HCT116 (cell line): ENCODE data around the gene CREB3L1. TPM values are rescaled to one million over a fixed set of nuclear protein-coding genes. Genes with fewer than 3 reads are reported as not detected.

Experiments used
- ATAC-seq: fragments of 200-7000 bp; cut with Tn5 transposase; 2 replicates; pipeline ENCODE4 v1.9.1; 2020; ENCODE audit warnings: mild to moderate bottlenecking, moderate library complexity
- BruUV-seq: library from RNA; stranded (reverse); fragments of 400-500 nt; replicated peaks from 2 replicates; lab custom pipeline; 2021; lab: Mats Ljungman, UMichigan
- CTCF ChIA-PET: fragments of 300-600 bp; sonication (Branson Sonifier 250); formaldehyde crosslinking; loops from one replicate; lab custom pipeline; 2021; ENCODE audit warnings: antibody characterized with exemption; lab: Charles Lee
- POLR2A ChIA-PET: fragments of 300-600, 350-600 bp; sonication (Branson Sonifier 250); formaldehyde crosslinking; loops from one replicate; lab custom pipeline; 2021; ENCODE audit warnings: antibody characterized with exemption; lab: Charles Lee
- RAD21 ChIA-PET, 2 experiments: fragments of 300-600 bp; sonication (Branson Sonifier 250); formaldehyde crosslinking; loops; one replicate each; lab custom pipeline; 2023; ENCODE audit warnings: low total read pairs in 2 of 2; ENCODE audit not compliant: uncharacterized antibody in 2 of 2, unreplicated experiment in 2 of 2, low non-redundant PET in 1 of 2; lab: Charles Lee
- DNase-seq: peaks from one replicate; pipeline ENCODE4 v3.0.0-alpha.2; 2010; ENCODE audit warnings: low read depth, low spot score
- H2AFZ ChIP-seq: fragments of 200-600 bp; shearing (Covaris generic), sonication (generic); 2 replicates; pipeline ENCODE4 v1.6.1; 2017; ENCODE audit warnings: low read depth, mixed run types, mixed read lengths, antibody characterized with exemption, low read length; ENCODE audit not compliant: poor library complexity, severe bottlenecking
- H3K27ac ChIP-seq: 2 replicates; pipeline ENCODE4 v1.5.1; 2012; ENCODE audit warnings: low read depth, low read length
- H3K27me3 ChIP-seq: fragments of 200-600 bp; sonication (generic); 2 replicates; pipeline ENCODE4 v1.6.1; 2016; ENCODE audit warnings: mixed run types, low read length, mixed read lengths; ENCODE audit not compliant: insufficient read depth
- H3K36me3 ChIP-seq, 2 experiments: fragments of 200-500 bp in 1 of 2; fragments of 200-600 bp in 1 of 2; sonication (Bioruptor generic) in 1 of 2; sonication (generic) in 1 of 2; 2 replicates each; pipeline versions ENCODE4 v1.5.1 to v1.6.1; 2014 to 2016; ENCODE audit warnings: low read length in 2 of 2, inconsistent platforms in 1 of 2, mixed read lengths in 1 of 2, mixed run types in 1 of 2; ENCODE audit not compliant: insufficient read depth in 2 of 2, control insufficient read depth in 1 of 2
- H3K4me1 ChIP-seq, 2 experiments: fragments of 200-600 bp in 1 of 2; sonication (generic) in 1 of 2; 2 replicates each; pipeline versions ENCODE4 v1.5.1 to v1.6.1; 2012 to 2017; ENCODE audit warnings: low read length in 2 of 2, inconsistent platforms in 1 of 2, mild to moderate bottlenecking in 1 of 2, mixed read lengths in 1 of 2, mixed run types in 1 of 2, moderate library complexity in 1 of 2; ENCODE audit not compliant: insufficient read depth in 2 of 2, control insufficient read depth in 1 of 2
- H3K4me2 ChIP-seq: fragments of 200-600 bp; sonication (generic); 2 replicates; pipeline ENCODE4 v1.6.1; 2017; ENCODE audit warnings: mixed run types, low read length, mixed read lengths
- H3K4me3 ChIP-seq, 2 experiments: fragments of 200-600 bp in 1 of 2; sonication (generic) in 1 of 2; replicated peaks in 1 of 2; 2 replicates each; pipeline ENCODE4 v1.5.1; 2011 to 2016; ENCODE audit warnings: low read length in 2 of 2, control low read depth in 1 of 2, low read depth in 1 of 2, mild to moderate bottlenecking in 1 of 2, mixed read lengths in 1 of 2, mixed run types in 1 of 2
- H3K79me2 ChIP-seq: fragments of 200-600 bp; sonication (generic); 2 replicates; pipeline ENCODE4 v1.6.1; 2017; ENCODE audit warnings: mild to moderate bottlenecking, mixed run types, low read length, moderate library complexity, mixed read lengths; ENCODE audit not compliant: insufficient read depth
- H3K9ac ChIP-seq: fragments of 200-600 bp; sonication (generic); 2 replicates; pipeline ENCODE4 v1.6.1; 2016; ENCODE audit warnings: low read length, mixed read lengths
- H3K9me2 ChIP-seq: fragments of 200-600 bp; sonication (generic), shearing (Covaris generic); 2 replicates; pipeline ENCODE4 v1.6.1; 2017; ENCODE audit warnings: mixed run types, mild to moderate bottlenecking, moderate library complexity; ENCODE audit not compliant: insufficient read depth
- H3K9me3 ChIP-seq, 2 experiments: fragments of 200-500 bp in 1 of 2; fragments of 200-600 bp in 1 of 2; sonication (Bioruptor generic) in 1 of 2; sonication (generic) in 1 of 2; 2 replicates each; pipeline ENCODE4 v1.6.1; 2014 to 2017; ENCODE audit warnings: low read length in 2 of 2, mixed read lengths in 2 of 2, inconsistent platforms in 1 of 2, low read depth in 1 of 2, mild to moderate bottlenecking in 1 of 2, mixed run types in 1 of 2, moderate library complexity in 1 of 2; ENCODE audit not compliant: control insufficient read depth in 1 of 2, insufficient read depth in 1 of 2
- H4K20me1 ChIP-seq: fragments of 200-600 bp; sonication (generic), shearing (Covaris generic); 2 replicates; pipeline ENCODE4 v1.6.1; 2017; ENCODE audit warnings: mixed run types, mild to moderate bottlenecking, moderate library complexity; ENCODE audit not compliant: insufficient read depth
- ATF3 ChIP-seq: IDR thresholded peaks from 2 replicates; pipeline ENCODE4 v1.6.1; 2012
- CBX3 ChIP-seq: IDR thresholded peaks from 2 replicates; pipeline ENCODE4 v1.6.1; 2012; ENCODE audit warnings: low read depth
- CTCF ChIP-seq, 3 experiments: fragments of 200-600 bp in 1 of 3; sonication (generic) in 1 of 3; IDR thresholded peaks in 2 of 3; conservative IDR thresholded peaks in 1 of 3; 2 replicates each; pipeline ENCODE4 v1.5.1; 2012 to 2017; ENCODE audit warnings: low read depth in 2 of 3, low read length in 2 of 3, antibody characterized with exemption in 1 of 3, borderline replicate concordance in 1 of 3, control low read depth in 1 of 3, mild to moderate bottlenecking in 1 of 3, mixed read lengths in 1 of 3, mixed run types in 1 of 3, moderate library complexity in 1 of 3; ENCODE audit not compliant: insufficient read depth in 1 of 3
- EGR1 ChIP-seq: IDR thresholded peaks from 2 replicates; pipeline ENCODE4 v1.6.1; 2012; ENCODE audit warnings: low read depth
- ELF1 ChIP-seq: IDR thresholded peaks from 2 replicates; pipeline ENCODE4 v1.6.1; 2012; ENCODE audit warnings: low read depth, borderline replicate concordance
- EZH2 ChIP-seq: fragments of 200-600 bp; sonication (generic); IDR thresholded peaks from 2 replicates; pipeline ENCODE4 v1.6.1; 2017; ENCODE audit warnings: antibody characterized with exemption, mixed run types
- EZH2phosphoT487 ChIP-seq: fragments of 200-600 bp; IDR thresholded peaks from 2 replicates; pipeline ENCODE4 v1.6.1; 2018; ENCODE audit warnings: antibody characterized with exemption, borderline replicate concordance
- JUND ChIP-seq: IDR thresholded peaks from 2 replicates; pipeline ENCODE4 v1.6.1; 2012
- POLR2AphosphoS5 ChIP-seq: IDR thresholded peaks from 2 replicates; pipeline ENCODE4 v1.6.1; 2011; ENCODE audit warnings: mild to moderate bottlenecking, low read depth, low read length, moderate library complexity
- SIN3A ChIP-seq: IDR thresholded peaks from 2 replicates; pipeline ENCODE4 v1.6.1; 2012; ENCODE audit warnings: low read depth
- SP1 ChIP-seq: IDR thresholded peaks from 2 replicates; pipeline ENCODE4 v1.6.1; 2012; ENCODE audit warnings: low read depth
- SRF ChIP-seq: IDR thresholded peaks from 2 replicates; pipeline ENCODE4 v1.6.1; 2012; ENCODE audit warnings: low read depth
- TCF7L2 ChIP-seq: IDR thresholded peaks from 2 replicates; pipeline ENCODE4 v1.7.0; 2011; ENCODE audit warnings: borderline replicate concordance, inconsistent platforms; ENCODE audit not compliant: insufficient read depth, insufficient read length; ENCODE audit errors: extremely low read depth
- ZNF274 ChIP-seq: fragments of 200-500 bp; sonication (Bioruptor generic); IDR thresholded peaks from 2 replicates; pipeline ENCODE4 v1.6.1; 2014; ENCODE audit warnings: mild to moderate bottlenecking, low read depth, low read length, inconsistent platforms
- intact Hi-C: fragments of 100-400 bp; cut with micrococcal nuclease; formaldehyde crosslinking; loops from 2 replicates; pipeline ENCODE4 v1.10.0; 2022
- total RNA-seq: library from RNA; stranded (reverse); gene quantifications from one replicate; pipeline ENCODE4 v1.2.1, GENCODE V29; 2021; ENCODE audit not compliant: unreplicated experiment

The CREB3L1 gene
- total RNA-seq, 1 experiment from 2014 or later: 0.37 TPM

DNA sequence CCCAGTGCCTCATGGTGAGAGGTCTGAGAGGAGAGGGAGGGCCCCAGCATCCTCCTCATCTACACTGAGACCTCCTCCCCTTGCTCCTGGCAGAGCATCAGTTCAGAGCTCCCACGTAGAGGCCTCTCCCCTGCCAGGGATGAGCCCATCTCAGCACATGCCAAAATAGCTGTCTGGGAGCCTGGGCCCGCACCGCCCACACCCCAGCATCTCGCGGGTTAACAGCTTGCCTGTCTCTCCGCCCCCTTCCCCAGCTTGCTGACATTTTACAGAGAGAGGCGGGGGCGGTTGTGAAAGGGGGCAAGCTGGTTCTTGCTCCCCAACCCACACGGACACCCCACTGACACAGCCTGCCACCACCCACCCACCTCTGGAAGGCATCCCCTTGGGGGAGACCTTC lies 76.2 kb downstream of the CREB3L1 start:
- no peaks in the 10 kb centered on the region for H3K9me3 ChIP-seq
- peaks cover 6 to 22% of the 10 kb centered on the region in 2 experiments; a peak in 3 of 4 replicates for H3K4me1 ChIP-seq
- no peak overlapping the region for H3K9ac ChIP-seq
- no peaks in the 10 kb centered on the region for H3K9me2 ChIP-seq
- 0 out of 4 replicates have a peak, but pooled peaks cover 0 to 2% of the 10 kb centered on the region in 2 experiments for H3K36me3 ChIP-seq
- POLR2A ChIA-PET: no interaction called here
- CTCF ChIA-PET: interaction anchor here (1.1 to 1.6 kb wide), 3 partner anchors 10 to 30 kb away, joined by 3 read pairs; no protein-coding TSS in a partner anchor
- peaks cover 7% of the 10 kb centered on the region; the same call in 1 of the 2 replicates for H4K20me1 ChIP-seq
- ATAC-seq: no peak
- intact Hi-C loops: no loop called here
- H3K27me3 ChIP-seq: no peaks in the 10 kb centered on the region
- BruUV-seq: no TSS peak
- H2AFZ ChIP-seq: no peak overlapping the region
- no peak for TF ChIP-seq JUND
- no peak for TF ChIP-seq EZH2phosphoT487
- TF ChIP-seq EGR1: no peak
- no peak for TF ChIP-seq EZH2
- TF ChIP-seq TCF7L2: no peak
- TF ChIP-seq SP1: no peak
- TF ChIP-seq ZNF274: no peak
- no peak for TF ChIP-seq ATF3
- no peak for TF ChIP-seq SRF
- TF ChIP-seq CBX3: no peak
- TF ChIP-seq CTCF (IDR thresholded peaks at IDR 0.05 in 2 of 3, conservative IDR thresholded peaks at IDR 0.05 in 1 of 3; ENCODE audit: borderline replicate concordance in 1 of 3, insufficient read depth in 1 of 3, low read depth in 2 of 3, low read length in 2 of 3): no peak
- TF ChIP-seq POLR2AphosphoS5: no peak
- no peak for TF ChIP-seq ELF1
- TF ChIP-seq SIN3A: no peak
- TF ChIP-seq, all 23 proteins: peak for 0
- no peak overlapping the region for H3K4me2 ChIP-seq
- no peak overlapping the region for H3K4me3 ChIP-seq
- RAD21 ChIA-PET: no interaction called here
- peaks cover 89% of the 10 kb centered on the region for H3K79me2 ChIP-seq
- DNase-seq: no peak
- H3K27ac ChIP-seq: no peak overlapping the region
